Activated CD4-positive, alpha-beta T cell treated with anti-CD3 and anti-CD28 coated beads for 48 hours (primary cell): ENCODE measurements around the gene ATP5F1D.

Source experiments
- DNase-seq: peaks from one replicate; pipeline ENCODE4 v3.0.0-alpha.2; 2020

Gene ATP5F1D

GRCh38 chr19:1271528-1272422 is 30.2 kb downstream of the ATP5F1D start:
- DNase-seq: no peak

- DNase-seq: no peak
These were observed 31.1 kb downstream of the ATP5F1D start for GRCh38 chr19:1272423-1273262.

GRCh38 chr19:1273263-1274041 is 31.9 kb downstream of the ATP5F1D start:
- no peak for DNase-seq

GRCh38 chr19:1274081-1274851 is 32.7 kb downstream of the ATP5F1D start:
- no peak for DNase-seq

DNA sequence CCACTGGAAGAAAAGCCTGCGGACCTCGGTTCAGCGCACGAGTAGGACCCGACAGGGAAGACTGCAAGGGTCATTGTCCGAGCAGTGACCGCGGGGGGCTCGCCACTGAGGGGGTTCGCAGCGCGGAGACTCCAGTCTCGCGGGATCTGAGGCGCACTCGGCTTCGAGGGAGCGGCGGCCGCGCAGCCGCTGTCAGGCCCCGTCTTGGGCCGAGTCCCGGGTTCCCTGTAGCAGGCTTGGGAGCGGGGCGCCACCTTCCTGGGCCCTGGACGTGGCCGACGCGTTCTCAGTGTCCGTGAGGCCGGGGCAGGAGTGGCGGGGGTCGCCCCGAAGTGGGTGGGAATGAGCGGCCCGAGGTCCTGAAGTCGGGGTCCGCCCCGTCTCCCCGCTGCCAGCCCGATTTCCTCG is 33.3 kb downstream of the ATP5F1D start:
- no peak for DNase-seq

GRCh38 chr19:1275260-1275975 is 33.9 kb downstream of the ATP5F1D start, which contains the start of gene FAM174C:
FAM174C (plus strand) TSS chr19:1275530; CDS start chr19:1275550, 20 bp downstream.
- peak; percentile 98 for DNase-seq

- no peak for DNase-seq
These were observed 34.6 kb downstream of the ATP5F1D start for GRCh38 chr19:1275976-1276627.

DNA sequence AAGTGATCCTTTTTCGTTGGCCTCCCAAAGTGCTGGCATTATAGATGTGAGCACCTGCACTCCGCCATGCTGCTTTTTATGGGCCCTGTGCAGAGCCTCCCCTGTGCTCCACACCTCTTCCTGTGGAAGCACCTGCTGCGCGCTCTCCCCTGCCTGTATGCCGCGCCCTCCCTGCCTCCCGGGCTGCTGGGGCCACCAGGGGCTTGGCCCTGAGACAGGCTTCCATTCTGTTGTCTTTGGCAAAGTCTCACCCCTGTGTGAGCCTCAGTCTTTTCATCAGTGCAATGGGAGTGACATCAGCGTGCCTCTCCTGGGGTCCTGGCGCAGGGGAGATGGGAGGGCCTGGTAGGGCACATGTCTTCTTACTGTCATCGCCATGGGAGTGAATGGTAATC is 35.1 kb downstream of the ATP5F1D start:
- peak; percentile 60 for DNase-seq

GRCh38 chr19:1277061-1277460 is 35.5 kb downstream of the ATP5F1D start:
- DNase-seq: no peak

DNA sequence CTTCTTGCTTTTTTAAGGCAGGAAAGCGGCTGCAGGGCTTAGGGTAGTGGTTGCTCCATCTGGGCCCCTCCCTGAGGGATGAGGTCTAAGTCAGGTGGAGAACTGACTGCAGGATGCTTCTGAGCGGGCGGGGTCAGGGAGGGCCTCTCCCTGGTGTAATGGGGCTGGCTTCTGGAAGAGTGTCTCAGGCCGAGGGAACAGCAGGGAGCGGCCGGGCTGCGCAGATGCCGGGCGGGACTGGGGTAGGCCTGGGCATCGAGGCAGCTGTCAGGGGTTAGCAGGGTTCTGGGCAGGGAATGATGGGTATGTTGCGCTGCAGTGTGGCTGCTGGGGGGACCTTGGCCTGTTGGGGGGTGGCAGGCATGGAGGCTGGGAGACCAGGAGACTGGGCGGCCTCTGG is 36.5 kb downstream of the ATP5F1D start:
- no peak for DNase-seq

- no peak for DNase-seq
These were observed 37.4 kb downstream of the ATP5F1D start for GRCh38 chr19:1278713-1279660.

GRCh38 chr19:1279782-1280341 is 38.3 kb downstream of the ATP5F1D start:
- peak; percentile 87 for DNase-seq

DNA sequence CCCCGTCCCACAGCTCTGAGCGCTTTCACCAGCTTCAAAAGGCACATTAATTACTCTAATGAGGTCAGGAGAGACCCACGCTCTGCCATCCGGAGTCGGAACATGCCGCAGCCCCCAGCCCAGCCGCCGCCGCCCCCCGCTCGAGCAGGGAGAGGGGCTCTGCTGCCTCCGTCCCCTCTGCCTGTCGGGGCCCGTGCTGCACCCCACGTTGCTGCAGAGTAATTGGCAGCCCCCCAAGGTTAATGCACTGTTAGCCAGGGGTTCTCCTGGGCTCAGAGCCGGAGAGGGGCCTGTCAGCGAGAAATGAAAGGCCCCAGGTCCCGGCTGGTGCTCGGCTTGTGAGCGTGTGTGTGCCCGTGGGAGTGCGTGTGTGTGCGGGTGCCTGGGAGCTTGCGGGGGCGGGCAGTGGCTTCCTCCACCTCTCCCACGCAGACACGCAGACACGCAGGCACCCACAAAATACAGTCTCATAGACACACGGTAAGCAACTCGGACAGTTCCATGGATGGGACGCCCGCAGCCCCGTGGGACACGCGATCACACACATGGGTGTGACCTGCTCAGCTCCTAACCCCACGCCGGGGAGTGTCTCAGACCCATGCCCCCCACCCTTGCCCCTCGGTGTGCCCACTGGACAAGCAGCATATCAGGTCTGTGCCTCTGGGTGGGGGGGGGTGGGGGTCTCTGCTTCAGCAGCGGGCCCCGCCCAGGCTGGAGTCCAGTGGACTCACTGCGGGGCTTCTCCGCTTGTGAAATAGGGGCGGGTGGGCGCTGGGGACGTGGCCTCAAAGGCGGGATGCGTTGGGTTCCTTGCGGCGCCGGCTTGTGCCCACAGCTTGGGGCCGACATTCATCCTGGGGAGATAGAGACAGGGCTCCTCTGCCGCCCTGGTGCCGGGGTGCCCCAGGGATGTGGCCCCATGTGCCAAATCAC is 39.4 kb downstream of the ATP5F1D start:
- no peak for DNase-seq

DNA sequence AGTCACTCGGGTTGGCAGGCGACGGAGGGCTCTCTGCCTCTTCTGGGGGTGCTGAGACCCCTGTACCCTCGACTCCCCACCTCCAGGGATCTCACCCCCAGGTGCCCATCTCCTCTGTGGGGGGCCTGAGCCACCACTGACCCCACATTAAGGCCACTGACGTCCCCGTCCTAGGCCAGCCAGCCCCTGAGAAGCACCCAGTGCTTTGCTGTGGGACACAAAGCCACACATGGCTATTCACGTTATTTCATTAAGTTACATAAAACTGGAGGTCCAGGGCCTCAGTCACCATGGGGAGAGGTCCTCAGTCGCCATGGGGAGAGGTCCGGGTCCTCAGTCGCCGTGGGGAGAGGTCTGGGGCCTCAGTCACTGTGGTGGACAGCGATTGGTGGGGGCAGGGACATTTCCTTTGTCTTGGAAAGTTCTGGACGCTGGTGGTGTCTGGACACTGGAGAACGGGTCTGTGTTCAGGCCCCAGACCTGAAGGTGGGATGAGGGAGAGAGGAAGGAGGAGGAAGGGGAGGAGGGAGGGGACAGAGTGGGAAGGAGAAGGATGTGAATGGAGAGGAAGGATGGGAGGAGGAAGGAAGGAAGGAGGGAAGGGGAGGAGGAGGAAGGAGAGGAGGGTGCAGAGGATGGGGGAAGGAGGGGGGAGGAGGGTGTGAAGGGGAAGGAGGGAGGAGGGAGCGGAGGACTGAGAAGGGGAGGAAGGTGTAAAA is 40.2 kb downstream of the ATP5F1D start:
- DNase-seq: no peak

DNA sequence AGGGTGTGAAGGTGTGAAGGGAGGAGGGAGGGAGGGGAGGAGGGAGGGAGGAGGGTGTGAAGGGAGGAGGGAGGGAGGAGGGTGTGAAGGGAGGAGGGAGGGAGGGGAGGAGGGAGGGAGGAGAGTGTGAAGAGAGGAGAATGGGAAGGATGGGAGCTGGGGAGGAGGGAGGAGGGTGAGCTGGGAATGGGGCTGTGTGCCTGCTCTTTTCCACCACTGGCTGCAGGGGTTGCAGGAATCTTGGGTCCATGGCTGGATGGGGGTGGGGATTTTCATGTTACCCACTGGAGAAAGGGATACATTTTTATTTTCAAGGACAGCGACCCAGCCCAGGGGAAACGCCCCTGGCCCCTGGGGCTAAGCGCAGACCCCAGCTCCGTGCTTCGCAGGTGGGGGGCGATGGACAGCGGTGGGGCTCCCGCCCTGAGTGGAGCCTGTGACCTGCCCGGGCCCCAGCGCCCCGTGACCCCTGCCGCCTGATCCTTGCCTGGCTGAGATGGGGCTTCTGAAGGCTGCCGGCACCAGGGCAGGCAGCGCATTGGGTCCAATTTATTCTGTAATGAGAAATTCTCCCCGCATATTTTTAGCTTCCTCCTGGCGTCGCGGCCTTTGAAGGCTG is 41.1 kb downstream of the ATP5F1D start:
- no peak for DNase-seq

GRCh38 chr19:1283207-1283916 is 41.8 kb downstream of the ATP5F1D start:
- DNase-seq: no peak
